SHP77 (cell line): ENCODE data around the gene CCDC136.

ENCODE experiments used
- DNase-seq, 2 experiments: peaks; one replicate each; lab custom pipeline; 2025; lab: John Stamatoyannopoulos, UW

Gene CCDC136

DNA sequence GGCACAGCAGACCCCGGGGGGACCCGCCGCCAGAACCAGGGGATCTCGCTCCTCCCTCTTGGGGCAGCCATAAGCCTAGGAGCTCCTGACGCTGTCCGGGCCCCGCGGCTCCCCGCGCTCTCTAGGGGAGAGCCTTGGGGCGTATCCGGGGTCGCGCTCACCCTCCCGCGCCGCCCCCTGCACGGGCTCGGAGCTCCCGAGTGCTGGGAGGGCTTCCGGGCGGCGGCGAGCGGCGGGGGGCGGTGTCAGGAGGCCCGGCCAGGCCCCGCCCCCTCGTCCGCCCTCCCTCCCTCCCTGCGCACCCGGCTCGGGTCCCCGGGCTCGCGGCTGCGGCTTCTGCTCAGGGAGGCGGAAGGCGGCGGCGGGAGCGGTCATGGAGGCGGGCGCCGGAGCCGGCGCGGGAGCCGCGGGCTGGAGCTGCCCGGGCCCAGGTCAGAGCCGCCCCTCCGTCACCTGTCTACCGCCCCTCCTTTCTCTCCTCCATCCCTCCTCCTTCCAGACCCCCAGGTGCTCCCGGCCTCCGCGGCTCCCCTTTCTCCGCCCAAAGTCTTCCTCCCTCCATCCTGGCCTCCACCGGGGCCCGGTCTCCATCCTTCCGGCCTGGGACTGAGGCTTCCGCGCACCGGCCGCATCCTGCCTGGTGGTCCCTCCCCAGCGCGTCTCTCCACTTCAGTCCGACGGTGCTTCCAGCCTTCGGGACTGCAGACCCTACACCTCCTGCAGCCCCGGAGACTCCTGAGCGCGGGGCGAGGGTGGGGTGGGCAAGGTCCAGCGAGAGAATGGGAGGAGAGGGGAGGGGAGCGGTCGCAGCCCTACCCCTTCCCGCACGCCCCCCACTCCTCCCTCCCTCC is at the start of gene CCDC136:
CCDC136 (plus strand) TSS at position 848 of the 851 bp plus-strand sequence. CDS start 444 bp downstream, outside the sequence.
- peak; percentile 65 to 69 for DNase-seq

DNA sequence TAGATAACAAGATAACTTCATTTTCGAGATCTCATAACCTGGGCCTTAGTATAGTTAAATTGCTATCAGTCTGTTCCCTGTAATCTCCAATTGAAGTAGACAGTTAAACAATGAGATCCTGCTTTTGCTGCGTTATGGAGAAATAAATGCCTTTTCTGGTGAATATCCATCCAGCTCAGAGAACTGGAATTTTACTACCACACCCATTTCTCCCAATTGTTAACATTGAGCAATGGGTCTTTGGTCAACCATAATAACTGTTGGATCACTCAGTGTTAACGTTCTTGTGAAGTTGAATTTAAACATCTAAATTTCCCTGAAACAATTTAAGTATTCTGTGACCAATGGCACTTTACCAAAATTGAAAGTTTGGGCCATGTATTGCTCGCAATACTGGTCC is 49.6 kb upstream of the CCDC136 start:
- DNase-seq: no peak

DNA sequence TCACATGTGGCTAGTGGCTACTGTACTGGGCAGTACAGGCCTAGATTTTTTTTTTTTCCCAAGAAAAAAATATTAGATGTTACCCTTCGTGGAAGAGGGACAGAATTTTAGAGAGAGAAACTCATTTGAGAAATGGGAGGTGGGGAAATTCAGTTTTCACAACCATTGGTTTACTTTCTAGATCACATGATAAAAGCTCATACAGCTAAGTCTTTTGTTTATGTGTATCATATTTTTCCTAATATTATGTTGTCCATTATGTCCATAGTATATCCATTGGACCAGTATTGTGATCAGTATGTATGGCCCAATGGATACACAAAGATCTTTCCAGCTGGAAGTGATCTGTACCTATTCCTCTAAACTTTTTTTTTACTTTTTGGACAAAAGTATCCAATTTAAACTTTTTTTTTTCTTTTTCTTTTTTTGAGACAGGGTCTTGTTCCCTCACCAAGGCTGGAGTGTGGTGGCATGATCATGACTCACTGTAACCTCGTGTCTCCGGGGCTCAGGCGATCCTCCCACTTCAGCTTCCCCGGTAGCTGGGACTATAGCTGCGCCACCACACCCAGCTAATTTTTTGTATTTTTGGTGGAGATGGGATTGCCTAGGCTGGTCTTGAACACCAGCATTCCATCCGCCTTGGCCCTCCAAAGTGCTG is 48.5 kb upstream of the CCDC136 start:
- DNase-seq: no peak

DNA sequence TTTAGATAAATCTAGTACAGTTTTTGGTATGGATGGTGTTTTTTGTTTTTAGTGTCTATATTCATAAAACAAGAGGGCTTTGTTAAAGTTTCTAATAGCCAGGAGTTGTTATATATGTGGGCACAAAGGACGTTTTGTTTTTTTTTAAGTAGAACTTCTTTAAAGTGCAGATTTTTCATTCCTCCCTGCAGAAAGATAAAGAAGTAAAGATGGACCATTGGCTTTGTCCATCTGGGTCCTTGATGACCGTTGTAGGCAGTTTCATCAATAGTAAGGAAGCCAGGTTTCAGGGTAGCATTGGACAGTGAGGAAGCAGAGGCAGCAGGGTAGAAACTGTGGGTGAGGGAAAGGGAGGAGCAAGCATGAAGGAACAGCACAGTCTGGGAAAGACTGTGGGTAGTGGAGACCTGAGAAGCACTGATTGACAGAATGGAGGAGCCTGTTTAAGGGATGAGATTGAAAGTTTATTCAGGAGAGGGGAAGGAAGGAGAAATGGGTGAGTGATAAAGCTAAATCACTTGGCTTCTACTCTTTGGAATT is 47.3 kb upstream of the CCDC136 start:
- DNase-seq: no peak

DNA sequence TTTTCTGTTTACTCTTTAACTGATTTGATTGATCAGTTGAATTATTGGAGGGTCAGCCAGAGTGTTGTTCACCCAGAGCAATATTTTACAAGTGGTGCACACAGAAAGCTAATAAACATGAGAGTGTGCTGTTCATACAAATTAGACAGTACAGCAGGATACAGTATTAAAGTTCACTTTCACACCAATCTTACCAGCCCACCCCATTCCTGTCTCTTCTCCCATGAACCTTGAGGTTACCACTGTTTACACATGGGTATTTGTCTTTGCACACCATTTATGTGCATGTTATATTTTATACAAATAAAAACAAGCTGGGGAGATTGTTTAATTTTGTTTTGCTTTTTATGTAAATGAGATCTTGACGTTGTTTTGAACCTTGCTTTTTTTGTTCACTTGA is 46.1 kb upstream of the CCDC136 start:
- DNase-seq: no peak

DNA sequence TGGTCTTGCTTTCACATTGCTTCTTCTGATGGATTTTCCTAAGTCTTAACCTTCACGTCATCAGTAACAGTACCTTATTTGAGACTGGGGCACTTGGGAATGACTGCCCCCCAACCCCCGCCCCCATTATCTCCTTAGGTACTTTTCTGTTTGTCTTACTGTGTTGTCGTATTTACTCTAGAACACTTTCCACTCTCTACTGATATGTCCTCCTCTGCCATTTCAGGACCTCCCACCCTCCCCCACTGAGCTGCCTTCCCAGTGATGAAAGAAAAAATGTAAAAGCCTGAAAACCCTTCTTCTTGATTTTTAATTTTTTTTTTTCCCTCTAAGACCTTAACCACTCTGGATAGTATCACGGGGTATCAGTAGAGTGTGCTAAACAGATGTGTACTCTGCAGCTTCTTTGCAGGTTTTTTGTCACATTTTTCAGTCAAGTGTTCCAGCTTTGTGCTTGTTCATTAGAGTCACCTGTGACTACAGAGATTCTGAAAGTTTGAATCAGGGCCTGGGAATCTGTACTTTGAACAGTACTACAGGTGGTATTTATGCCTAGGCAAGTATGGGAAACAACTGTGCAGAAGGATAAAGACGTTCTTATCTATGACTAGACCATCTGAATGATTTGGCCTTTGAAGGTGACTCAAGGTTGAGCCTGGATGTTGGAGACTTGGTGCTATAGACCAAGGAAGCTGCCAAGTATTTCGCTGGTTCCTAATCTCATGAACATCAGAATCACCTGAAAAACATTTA is 44.3 kb upstream of the CCDC136 start:
- DNase-seq: no peak

DNA sequence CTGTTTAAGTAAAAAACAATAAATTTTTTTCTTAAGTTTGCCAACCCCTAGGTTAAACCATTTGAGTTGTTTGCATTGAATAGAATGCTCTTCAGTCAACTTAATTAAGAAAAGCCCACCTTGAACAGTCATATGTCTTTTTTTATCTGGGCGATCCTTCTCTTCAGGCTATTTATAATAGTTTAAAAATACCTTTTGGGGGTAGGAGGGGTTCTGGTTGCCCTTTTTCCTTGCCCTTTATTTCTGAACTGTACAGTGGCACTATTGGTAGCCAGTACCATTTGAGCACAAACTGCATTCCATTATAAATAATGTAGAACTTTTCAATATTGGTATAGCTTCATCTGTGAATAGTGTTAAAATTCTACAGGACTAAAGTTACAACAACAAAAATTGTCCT is 39.5 kb upstream of the CCDC136 start:
- no peak for DNase-seq

DNA sequence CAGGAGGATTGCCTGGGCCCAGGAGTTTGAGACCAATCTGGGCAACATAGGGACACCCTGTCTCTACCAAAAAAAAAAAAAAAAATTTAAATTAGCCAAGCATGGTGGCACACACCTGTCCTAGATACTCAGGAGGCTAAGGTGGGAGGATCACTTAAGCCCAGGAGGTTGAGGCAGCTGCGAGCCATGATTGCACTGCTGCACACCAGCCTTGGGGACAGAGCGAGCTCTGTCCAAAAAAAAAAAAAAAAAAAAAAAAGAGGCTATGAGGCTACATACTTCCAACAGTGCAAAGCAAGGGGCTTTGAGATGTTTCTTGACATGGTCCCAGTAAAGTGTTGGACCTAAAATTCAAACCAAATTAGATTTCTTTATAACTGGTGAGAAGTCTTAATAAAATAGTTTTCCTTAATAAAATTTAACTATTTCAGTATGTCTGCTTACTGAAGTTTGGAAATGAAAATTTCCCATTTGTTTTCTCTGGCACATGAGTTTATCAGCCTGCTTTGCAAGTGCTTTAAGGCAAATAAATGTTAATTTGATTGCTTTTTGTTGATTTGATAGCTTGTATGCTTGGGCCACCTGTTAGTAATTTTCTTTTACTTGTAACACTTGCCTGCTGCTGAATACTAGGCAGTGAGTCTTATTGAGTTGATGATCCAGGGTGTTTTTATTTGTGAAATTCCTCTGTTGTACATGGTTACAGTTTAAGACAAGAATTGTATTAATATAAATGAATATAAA is 36.5 kb upstream of the CCDC136 start:
- no peak for DNase-seq

DNA sequence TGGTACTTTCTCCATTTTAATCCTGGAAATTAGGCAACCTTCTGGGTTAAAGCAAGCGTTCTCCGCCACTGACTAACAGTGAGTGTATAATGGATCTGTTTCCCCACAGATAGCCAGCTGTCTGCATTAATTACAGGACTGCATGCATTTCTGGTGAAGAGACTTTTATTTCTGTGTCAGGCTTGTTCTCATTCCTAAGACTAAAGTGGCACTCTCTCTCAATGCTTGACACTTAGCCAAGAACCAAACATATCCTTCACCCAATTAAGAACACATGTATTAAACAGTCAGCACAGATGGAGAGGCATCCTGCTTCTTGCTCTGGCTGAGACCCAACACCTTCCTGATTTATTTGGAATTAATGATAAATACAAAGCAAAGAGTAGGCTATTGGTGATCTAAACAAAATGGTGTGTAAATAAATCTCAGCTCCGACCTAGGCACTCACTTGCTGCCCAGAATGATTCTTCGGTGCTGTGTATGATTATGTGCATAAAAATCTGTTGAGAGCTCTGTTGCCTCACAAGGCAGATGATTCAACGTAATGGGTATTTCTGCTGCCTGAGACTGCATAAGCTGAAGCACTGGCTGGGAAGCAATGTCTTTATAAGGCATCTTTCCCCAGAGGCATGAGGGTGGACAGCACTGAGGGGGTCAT is 35.8 kb upstream of the CCDC136 start:
- DNase-seq: no peak

DNA sequence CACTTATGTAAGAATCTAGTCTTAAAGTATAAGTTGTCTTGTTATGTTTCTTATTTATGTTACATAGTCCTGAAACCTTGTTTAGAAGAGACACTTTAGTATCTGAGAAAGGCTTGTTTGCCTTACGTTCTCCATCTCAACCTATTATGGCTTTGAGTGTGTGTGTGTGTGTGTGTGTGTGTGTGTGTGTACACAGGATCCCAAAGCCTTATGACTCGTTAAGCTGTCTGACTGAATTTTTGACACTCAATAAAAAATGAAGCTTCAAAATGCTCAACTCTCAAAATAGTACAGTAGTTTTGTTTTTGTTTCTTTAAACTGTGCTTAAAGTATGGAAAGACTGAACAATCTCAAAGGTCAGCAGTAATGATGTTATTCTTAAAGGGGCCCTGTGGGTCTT is 34.6 kb upstream of the CCDC136 start:
- no peak for DNase-seq

DNA sequence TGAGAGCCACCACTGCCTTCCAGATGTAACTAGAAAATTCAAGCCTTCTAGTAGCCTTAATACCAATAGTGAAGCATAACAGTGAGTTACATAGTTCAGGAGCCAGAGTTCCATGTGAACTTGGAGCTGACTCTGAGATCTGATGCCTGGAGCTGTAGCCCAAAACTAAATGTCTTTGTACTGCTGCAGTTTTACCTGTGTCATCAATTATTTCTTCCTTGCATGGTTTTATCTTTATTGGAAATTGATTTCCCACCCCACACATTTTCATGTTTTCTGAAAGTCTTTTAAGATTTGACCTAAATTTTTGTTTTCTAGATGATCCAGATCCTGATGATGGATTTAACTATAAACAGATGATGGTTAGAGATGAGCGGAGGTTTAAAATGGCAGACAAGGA is 33.2 kb upstream of the CCDC136 start:
- no peak for DNase-seq

DNA sequence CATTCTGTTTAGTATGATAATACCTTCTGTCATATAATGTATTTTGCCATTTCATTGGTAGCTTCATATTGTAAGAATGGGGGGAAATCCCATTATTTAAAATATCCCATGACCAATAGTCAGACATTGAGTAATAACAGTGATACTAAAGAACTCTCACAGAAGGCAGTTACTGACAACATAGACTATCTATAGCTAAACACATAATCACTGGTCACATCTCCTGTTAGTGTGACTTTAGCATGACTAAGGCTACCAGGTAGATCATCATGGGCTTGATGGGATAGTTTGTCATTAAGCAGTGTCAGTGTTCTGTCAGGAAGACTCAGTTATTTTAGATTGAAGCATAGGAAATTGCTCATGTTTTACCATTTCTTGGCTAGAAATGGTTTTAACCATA is 32.5 kb upstream of the CCDC136 start:
- no peak for DNase-seq

DNA sequence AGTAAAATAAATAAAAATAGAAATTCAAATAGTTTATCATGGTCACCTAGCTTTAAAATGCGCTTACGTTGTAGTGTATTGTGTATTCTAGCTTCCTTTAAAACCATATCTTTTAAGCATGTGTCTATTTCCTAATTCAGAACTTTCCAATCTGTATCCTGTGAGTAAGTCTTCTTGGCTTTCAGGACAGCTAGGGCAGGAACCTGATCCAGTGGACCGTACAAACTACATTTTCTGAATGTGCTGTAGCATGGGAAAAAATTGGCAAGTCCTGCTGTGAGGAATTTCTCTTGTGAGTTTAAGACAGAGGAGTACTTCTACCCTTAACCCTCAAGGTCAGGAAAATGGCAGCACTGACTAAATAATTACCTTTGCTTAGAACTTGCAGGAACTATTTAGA is 28.2 kb upstream of the CCDC136 start:
- DNase-seq: no peak

DNA sequence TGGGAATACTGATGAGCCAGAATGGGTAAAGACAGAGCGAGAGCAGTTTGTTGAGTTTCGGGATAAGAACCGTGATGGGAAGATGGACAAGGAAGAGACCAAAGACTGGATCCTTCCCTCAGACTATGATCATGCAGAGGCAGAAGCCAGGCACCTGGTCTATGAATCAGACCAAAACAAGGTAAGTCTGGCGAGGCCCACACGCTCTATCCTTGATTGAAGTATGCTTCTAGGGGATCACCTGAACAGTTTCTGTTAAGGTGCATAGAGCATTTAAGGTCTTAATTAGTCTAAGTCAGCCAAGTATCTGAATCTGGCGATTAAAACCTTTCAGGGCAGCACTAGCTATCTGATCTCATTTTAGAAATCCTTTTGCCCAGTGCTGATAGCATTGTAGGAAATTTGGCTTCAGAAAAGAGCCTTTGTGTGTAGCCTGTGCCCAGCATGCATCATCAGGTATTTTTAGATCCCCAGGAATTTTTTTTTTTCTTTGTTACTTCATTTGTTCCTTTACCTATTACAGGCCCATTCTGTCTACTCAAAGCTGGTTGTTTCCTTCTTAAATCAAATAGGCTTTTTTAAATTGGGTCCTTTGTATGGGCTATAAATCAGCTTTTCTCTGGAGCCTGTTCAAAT is 24.2 kb upstream of the CCDC136 start:
- no peak for DNase-seq

DNA sequence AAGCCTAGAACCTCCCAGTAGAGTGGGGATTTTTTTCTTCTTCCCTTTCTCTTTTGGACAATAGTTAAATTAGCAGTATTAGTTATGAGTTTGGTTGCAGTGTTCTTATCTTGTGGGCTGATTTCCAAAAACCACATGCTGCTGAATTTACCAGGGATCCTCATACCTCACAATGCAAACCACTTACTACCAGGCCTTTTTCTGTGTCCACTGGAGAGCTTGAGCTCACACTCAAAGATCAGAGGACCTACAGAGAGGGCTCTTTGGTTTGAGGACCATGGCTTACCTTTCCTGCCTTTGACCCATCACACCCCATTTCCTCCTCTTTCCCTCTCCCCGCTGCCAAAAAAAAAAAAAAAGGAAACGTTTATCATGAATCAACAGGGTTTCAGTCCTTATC is 21.5 kb upstream of the CCDC136 start:
- DNase-seq: no peak

DNA sequence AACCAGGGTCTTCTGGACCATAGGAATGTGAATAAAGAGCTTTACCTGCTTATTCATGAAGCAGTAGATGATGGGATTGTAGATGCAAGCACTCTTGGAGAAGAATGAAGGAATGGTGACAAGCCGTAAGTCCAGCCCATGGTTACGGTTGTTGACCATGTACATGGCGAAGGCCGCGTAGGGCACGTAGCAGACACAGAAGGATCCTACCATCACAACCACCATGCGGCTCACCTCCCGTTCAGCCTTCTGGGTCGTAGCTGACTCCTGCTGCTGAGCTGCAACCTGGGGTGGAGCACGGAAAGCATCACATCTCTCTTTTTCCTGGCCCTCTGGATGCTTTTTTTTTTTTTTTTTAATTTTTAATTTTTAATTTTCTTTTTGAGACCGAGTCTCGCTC is 18.2 kb upstream of the CCDC136 start:
- no peak for DNase-seq

DNA sequence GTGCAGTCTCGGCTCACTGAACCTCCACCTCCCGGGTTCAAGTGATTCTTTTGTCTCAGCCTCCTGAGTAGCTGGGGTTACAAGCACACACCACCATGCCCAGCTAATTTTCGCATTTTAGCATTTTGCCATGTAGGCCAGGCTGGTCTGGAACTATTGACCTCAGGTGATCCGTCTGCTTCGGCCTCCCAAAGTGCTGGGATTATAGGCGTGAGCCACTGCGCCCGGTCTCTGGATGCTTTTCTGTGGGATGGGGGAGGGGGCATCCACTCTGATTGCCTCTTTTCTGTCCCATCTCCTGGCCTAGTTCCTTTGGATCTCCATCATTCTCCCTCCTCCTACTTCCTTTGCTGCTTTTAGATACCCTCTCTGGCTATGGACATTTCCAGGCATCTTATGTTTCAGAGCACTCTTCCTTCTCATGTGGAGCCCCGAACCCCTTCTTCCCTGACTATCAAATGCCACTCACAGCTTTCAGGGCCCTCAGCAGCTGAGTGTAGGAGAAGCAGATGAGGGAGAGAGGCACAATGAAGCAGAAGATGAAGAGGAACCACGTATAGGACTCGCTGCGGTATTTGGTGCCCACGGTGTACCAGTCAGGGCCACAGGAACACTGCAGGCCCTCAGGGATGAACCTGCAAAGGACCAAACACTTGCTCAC is 17.6 kb upstream of the CCDC136 start:
- DNase-seq: no peak

DNA sequence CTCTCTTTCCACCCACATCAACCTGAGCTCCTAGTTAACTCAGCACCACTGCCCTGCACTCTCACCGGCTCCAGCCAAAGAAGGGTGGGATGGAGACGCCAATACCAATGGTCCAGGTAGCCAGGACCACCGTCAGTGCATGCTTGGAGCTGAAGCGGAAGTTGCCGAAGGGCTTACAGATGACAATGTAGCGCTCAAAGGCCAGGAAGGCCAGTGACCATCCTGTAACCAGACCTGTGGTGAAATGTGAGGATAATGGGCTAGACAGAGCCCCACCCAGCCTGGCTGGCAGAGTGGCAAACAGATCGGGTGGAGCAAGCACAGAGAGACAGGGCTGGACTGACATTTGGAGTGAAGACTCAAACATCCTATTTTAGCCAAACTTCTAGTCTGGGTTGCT is 16.8 kb upstream of the CCDC136 start:
- DNase-seq: no peak

DNA sequence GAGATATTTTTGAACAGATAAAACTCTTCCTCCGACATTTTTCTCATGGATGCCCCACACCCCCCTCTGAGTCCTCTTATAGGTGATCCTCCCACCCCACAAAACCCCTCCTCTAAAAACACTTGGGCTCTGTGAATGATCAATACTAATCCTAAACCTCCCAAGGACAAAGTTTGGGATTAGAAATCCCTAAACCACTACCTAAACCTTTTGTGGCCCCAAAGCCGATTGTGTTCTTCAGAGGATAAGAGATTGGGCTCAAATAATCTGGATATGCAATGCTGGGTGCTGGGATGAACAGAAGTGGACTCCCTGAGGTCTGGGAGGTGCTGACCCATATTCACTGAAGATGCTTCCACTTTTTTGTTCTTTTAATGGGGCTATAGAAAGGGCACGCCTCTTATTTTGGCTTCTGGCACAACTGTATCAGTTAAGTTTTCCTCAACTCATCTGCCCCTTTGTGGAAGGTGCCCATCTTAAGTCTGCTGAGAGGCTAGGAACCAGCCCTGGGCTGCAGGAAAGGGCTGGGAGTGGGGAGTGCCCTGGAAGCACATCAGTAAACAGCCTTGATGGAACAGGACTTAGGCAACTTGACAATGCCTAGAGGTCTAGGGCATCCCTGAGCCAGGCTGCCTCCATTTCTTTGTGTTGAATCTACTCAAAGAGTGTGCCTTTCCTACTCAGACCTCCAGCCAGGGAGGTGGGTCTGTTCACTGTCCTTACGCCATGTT is 15.9 kb upstream of the CCDC136 start, which contains the start of gene OPN1SW:
OPN1SW (minus strand) TSS at position 51 of the 731 bp plus-strand sequence; CDS start at position 38, 13 bp downstream.
- DNase-seq: no peak
